HG03135 (cell line): Measurements from ENCODE around the gene FBXO38.

Source experiments
- ATAC-seq: cut with Tn5 transposase; IDR thresholded peaks from one replicate; pipeline ENCODE4 v1.9.1; 2021; ENCODE audit warnings: mild to moderate bottlenecking, moderate library complexity; ENCODE audit not compliant: unreplicated experiment

Gene FBXO38

GRCh38 chr5:148381906-148382305 lies 1.9 kb upstream of the FBXO38 start:
- no peak for ATAC-seq

DNA sequence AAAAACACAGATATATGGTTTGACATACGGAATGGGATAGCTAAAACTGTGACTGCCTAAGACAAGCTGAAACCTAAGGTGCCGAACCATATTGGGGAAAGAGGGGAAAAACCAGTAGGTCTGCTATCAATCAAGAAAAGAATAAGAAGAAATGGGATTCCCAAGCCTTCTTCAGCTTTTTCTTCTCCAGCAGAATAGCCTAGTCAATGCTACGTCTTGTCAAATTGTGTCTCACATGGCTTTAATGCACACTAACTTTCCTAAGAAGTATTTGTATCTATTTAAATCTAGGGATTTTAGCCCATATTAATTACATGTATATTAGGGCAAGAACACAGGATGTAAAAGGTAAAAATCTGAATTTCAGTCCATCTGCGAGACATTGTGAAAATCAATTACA lies 797 bp upstream of the FBXO38 start:
- ATAC-seq: no peak

- peak; percentile 22 for ATAC-seq
Observed at GRCh38 chr5:148384380-148384737, 601 bp downstream of the FBXO38 start.

GRCh38 chr5:148385094-148385493 lies 1.3 kb downstream of the FBXO38 start:
- no peak for ATAC-seq

GRCh38 chr5:148386041-148386440 lies 2.3 kb downstream of the FBXO38 start:
- no peak for ATAC-seq

DNA sequence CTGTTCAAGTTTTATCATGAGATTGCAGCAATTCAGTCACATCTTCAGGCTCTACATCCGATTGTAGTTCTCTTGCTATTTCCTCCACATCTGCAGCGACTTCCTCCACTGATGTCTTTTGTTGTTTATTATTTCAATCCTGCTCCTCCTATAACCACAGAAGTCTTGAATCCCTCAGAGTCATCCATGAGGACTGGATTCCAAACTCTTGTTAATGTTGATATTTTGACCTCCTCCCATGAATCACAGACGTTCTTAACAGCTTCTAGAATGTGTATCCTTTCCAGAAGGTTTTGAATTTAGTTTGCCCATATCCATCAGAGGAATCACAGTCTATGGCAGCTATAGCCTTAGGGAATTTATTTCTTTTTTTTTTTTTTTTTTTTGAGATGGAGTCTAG lies 3.6 kb downstream of the FBXO38 start:
- no peak for ATAC-seq

- no peak for ATAC-seq
Observed at GRCh38 chr5:148388696-148389095, 4.9 kb downstream of the FBXO38 start.

DNA sequence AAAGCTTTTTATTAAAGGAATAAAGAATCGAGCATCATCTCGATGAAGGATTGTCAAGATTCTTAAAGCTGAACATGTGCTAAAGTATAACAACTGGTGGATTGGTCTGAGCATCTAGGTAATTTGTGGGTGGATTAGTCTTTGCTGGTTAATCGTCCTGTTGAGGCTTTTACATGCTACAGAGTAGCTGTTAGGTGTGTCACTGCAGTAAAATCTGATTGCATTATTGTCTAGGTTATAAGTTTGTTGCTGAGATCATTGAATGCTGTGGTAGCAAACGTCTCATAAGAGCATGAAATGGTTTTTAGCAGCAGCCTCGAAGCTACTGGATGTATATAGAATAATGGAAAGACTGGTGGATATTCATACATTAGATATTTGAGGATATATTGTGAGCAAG lies 7.2 kb downstream of the FBXO38 start:
- no peak for ATAC-seq

- no peak for ATAC-seq
Observed at GRCh38 chr5:148391422-148391821, 7.7 kb downstream of the FBXO38 start.

GRCh38 chr5:148393390-148393741 lies 9.6 kb downstream of the FBXO38 start:
- no peak for ATAC-seq

DNA sequence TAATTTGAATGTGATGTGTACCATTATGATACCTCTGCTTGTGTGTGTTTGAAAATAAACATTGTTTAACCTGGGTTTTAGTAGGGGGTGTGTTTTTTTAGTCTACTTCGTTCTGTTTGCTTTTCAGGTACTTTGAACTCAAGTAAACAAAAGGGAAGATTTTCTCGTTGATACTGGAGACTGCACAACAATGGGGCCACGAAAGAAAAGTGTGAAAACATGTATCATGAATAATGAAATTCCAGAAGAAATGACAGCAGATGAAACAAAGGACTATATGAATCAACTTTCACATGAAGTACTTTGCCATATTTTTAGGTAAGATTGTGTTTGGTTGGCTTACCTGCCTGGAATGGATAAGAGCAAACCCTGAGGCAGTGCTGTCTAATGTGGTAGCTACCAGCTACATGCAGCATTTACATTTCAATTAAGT lies 10.8 kb downstream of the FBXO38 start:
- no peak for ATAC-seq

GRCh38 chr5:148395031-148395430 lies 11.3 kb downstream of the FBXO38 start:
- ATAC-seq: no peak

- ATAC-seq: no peak
Observed at GRCh38 chr5:148397968-148398595, 14.3 kb downstream of the FBXO38 start.

GRCh38 chr5:148398698-148399121 lies 15.0 kb downstream of the FBXO38 start:
- no peak for ATAC-seq

DNA sequence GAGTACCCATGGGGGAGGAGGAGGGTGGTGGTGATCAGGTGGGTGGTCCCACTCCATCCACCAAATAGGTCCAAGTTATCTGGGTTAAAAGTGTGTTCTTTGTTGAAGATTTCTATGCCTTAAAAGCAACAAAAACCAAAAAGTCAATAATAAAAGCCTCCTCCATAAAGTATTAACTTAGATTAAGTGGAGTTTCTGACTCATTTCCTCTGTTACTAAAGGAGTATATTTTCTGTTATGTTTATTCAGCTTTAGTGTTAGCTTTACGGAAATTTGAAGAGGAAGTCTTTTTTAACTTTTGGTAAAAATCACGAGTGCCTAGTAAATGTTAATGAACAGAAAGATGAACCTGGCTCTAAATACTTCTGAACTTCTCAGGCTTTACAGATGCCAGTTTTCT lies 17.8 kb downstream of the FBXO38 start:
- no peak for ATAC-seq

DNA sequence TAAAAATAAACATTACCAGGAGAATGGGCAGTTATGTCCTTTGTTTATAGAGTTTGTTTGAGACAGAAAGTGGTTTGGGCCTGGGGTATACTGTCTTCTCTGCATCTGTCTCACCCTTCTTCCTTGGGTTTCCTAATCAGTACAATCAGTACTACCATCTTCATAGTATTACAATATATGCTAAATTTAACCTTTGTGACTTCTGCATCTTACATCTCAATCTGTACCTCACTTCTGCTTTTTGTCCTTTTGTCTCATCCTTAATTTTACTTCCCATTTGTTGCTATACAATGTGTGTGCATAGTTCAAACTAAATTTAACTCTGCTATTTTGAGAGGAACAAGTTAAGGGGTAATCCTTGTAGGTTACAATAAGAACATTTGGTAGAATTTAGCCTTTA lies 19.6 kb downstream of the FBXO38 start:
- no peak for ATAC-seq

DNA sequence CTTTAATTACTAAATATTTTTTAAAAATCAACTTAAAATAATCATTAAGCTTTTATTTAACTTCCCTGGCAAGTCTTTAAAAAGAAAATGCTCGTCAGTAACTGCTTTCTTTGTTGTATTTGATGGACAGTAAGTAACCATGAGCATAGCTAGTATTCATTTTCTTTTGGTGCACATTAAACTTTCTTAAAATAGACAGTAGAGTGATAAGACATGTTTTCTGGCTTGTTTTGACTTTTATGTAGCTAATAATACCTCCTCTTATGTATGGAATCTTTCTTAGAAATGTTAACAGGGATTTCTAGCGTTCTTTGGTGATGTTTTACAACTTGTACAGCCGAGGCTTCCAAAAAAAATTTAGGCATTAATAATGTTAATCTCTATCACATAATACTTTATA lies 22.6 kb downstream of the FBXO38 start:
- ATAC-seq: no peak

GRCh38 chr5:148408092-148408491 lies 24.3 kb downstream of the FBXO38 start:
- no peak for ATAC-seq

GRCh38 chr5:148412124-148412523 lies 28.4 kb downstream of the FBXO38 start:
- no peak for ATAC-seq

DNA sequence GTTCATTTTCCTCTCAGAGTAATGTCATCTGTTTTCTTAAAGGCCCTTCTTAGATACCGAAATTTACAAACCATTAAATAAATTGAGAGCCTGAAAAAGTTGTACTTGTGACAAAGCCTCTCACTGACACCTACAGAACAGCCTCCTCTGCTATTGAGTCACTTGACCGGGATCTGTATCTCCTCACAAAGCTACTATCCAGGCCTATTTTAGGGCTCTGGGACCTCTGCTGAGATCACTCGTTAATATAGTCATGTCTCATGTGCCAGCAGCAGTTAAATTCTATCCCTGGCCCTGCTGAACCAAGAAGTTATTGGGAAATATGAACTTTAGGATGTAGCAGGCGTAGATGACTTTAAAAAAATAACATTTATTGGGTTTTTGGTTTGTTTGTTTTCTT lies 31.1 kb downstream of the FBXO38 start:
- ATAC-seq: no peak

DNA sequence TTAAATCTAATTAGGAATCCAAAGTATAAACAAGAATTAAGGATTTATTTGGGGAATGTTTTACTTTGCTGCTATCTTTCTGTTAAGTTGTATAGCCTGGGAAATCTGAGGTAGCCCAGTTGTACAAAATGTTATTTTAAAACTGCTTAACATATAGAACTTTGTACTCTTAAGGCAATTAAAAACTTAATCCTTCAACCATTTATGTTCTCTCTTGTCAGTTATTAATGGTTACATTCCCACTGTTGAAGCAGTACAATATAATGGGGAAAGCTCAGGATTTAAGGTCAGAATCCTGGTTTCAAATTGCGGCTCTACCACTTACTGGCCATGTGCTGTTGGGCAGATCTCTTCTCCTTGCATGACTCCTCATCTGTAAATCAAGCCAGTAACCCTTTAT lies 32.7 kb downstream of the FBXO38 start:
- no peak for ATAC-seq

GRCh38 chr5:148416921-148417320 lies 33.2 kb downstream of the FBXO38 start:
- ATAC-seq: no peak

GRCh38 chr5:148418511-148418910 lies 34.8 kb downstream of the FBXO38 start:
- no peak for ATAC-seq

- no peak for ATAC-seq
Observed at GRCh38 chr5:148421661-148422060, 37.9 kb downstream of the FBXO38 start.
